GM12878 (cell line): ENCODE results near the gene TRHDE. TPM values are rescaled to one million over a fixed set of nuclear protein-coding genes. Genes with fewer than 3 reads are reported as not detected.

Experiments used
- CBX5 ChIP-seq: sonication (generic); IDR thresholded peaks from 2 replicates; pipeline ENCODE4 v1.6.1; 2016; ENCODE audit warnings: low read depth, moderate library complexity, mild to moderate bottlenecking, inconsistent platforms
- EGR1 ChIP-seq, 2 experiments: IDR thresholded peaks; 1 replicate in 1 of 2; 2 replicates in 1 of 2; pipeline ENCODE4 v1.6.1; 2011 to 2012; ENCODE audit warnings: low read depth in 2 of 2, low read length in 2 of 2, borderline replicate concordance in 1 of 2, mild to moderate bottlenecking in 1 of 2, moderate library complexity in 1 of 2
- GATAD2B ChIP-seq: fragments of 450-650 bp; conservative IDR thresholded peaks from 2 replicates; pipeline ENCODE4 v1.6.1; 2017; ENCODE audit warnings: low read depth, mild to moderate bottlenecking, moderate library complexity
- HDAC6 ChIP-seq: fragments of 200-600 bp; sonication (generic); IDR thresholded peaks from one replicate; pipeline ENCODE4 v1.8.0; 2017; ENCODE audit warnings: antibody characterized with exemption; ENCODE audit not compliant: unreplicated experiment
- IRF5 ChIP-seq: fragments of 450-650 bp; IDR thresholded peaks from 2 replicates; pipeline ENCODE4 v1.6.1; 2017; ENCODE audit warnings: borderline replicate concordance
- SPI1 ChIP-seq: IDR thresholded peaks from 2 replicates; pipeline ENCODE4 v1.6.1; 2011; ENCODE audit warnings: low read depth, mild to moderate bottlenecking, low read length, moderate library complexity, borderline replicate concordance; ENCODE audit not compliant: insufficient read depth
- ZZZ3 ChIP-seq: IDR thresholded peaks from 2 replicates; pipeline ENCODE4 v1.6.1; 2011; ENCODE audit warnings: low read depth; ENCODE audit not compliant: control insufficient read depth, insufficient read length
- polyA plus RNA-seq, 11 experiments: library from polyadenylated mRNA; depleted of rRNA in 4 of 11; unstranded in 6 of 11; stranded (reverse) in 5 of 11; fragments of >200 nt; fragmentation: Nextera tagmentation in 4 of 11; fragmentation: Illumina TruSeq in 1 of 11; extraction: Ambion mirVana in 4 of 11; extraction: Trizol in 1 of 11; gene quantifications; 1 replicate in 1 of 11; 2 replicates in 10 of 11; pipeline versions ENCODE4 v1.2.1 to v1.2.3, GENCODE V29; 2011 to 2016; ENCODE audit warnings: inconsistent platforms in 2 of 11, missing spikeins in 2 of 11, low read depth in 1 of 11
- total RNA-seq, 4 experiments: library from RNA; depleted of rRNA in 3 of 4; stranded (reverse); fragments of >200 nt in 3 of 4; fragmentation: Illumina TruSeq in 1 of 4; extraction: Trizol in 1 of 4; gene quantifications; 2 replicates each; pipeline versions ENCODE4 v1.2.1 to v1.2.3, GENCODE V29; 2013 to 2021
- TF ChIP-seq, protein P1 (sequence below): fragments of 450-650 bp; formaldehyde crosslinking; IDR thresholded peaks from 2 replicates; pipeline ENCODE4 v1.4.0; 2022; ENCODE audit warnings: mild to moderate bottlenecking, moderate library complexity
- TF ChIP-seq, protein P2 (sequence below): fragments of 450-650 bp; IDR thresholded peaks from 2 replicates; pipeline ENCODE4 v1.6.1; 2017; ENCODE audit warnings: antibody characterized with exemption, mild to moderate bottlenecking, moderate library complexity

The TRHDE gene
- total and polyA plus RNA-seq, 10 of the 15 experiments (the other 5 are each of a cell fraction or from before 2014, with no cell fraction given), result not detected

DNA sequence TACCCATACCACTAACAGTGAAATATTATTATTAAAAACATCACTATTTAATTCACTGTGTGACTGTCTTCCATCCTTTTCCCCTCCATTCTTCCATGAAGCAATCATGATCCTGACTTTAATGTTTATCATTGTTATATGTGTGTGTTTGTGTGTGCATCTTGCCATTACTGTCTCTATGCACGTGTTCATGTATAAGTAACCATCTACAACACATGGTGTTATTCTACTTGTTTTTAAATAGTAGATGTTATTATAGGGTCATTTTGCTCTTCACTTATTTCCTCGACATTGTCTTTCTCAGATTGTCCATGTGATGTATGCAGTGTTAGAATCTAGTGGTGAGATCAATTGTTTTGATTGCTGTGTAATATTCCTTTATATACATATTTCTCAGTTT, 195.8 kb downstream of the TRHDE start (continued):
- TF ChIP-seq, protein P1, sequence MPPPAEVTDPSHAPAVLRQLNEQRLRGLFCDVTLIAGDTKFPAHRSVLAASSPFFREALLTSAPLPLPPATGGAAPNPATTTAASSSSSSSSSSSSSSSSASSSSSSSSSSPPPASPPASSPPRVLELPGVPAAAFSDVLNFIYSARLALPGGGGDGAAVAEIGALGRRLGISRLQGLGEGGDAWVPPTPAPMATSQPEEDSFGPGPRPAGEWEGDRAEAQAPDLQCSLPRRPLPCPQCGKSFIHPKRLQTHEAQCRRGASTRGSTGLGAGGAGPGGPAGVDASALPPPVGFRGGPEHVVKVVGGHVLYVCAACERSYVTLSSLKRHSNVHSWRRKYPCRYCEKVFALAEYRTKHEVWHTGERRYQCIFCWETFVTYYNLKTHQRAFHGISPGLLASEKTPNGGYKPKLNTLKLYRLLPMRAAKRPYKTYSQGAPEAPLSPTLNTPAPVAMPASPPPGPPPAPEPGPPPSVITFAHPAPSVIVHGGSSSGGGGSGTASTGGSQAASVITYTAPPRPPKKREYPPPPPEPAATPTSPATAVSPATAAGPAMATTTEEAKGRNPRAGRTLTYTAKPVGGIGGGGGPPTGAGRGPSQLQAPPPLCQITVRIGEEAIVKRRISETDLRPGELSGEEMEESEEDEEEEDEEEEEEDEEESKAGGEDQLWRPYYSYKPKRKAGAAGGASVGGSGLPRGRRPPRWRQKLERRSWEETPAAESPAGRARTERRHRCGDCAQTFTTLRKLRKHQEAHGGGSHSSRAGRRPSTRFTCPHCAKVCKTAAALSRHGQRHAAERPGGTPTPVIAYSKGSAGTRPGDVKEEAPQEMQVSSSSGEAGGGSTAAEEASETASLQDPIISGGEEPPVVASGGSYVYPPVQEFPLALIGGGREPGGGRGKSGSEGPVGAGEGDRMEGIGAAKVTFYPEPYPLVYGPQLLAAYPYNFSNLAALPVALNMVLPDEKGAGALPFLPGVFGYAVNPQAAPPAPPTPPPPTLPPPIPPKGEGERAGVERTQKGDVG, result no peak
- TF ChIP-seq ZZZ3 (no peak), CBX5 (no peak), HDAC6 (no peak), IRF5 (no peak), SPI1 (no peak), GATAD2B (no peak), EGR1 (IDR thresholded peaks at IDR 0.05; ENCODE audit: borderline replicate concordance in 1 of 2, low read depth in 2 of 2, low read length in 2 of 2) (no peak)
- TF ChIP-seq, protein P2, sequence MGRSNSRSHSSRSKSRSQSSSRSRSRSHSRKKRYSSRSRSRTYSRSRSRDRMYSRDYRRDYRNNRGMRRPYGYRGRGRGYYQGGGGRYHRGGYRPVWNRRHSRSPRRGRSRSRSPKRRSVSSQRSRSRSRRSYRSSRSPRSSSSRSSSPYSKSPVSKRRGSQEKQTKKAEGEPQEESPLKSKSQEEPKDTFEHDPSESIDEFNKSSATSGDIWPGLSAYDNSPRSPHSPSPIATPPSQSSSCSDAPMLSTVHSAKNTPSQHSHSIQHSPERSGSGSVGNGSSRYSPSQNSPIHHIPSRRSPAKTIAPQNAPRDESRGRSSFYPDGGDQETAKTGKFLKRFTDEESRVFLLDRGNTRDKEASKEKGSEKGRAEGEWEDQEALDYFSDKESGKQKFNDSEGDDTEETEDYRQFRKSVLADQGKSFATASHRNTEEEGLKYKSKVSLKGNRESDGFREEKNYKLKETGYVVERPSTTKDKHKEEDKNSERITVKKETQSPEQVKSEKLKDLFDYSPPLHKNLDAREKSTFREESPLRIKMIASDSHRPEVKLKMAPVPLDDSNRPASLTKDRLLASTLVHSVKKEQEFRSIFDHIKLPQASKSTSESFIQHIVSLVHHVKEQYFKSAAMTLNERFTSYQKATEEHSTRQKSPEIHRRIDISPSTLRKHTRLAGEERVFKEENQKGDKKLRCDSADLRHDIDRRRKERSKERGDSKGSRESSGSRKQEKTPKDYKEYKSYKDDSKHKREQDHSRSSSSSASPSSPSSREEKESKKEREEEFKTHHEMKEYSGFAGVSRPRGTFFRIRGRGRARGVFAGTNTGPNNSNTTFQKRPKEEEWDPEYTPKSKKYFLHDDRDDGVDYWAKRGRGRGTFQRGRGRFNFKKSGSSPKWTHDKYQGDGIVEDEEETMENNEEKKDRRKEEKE, result no peak
